NCI-H1417 treated with DMSO at 0.1 percent for 48 hours (cell line): Measurements from ENCODE around the gene CSNK2B.

ENCODE experiments used
- DNase-seq: peaks from one replicate; lab custom pipeline; 2025; lab: John Stamatoyannopoulos, UW

Gene CSNK2B

GRCh38 chr6:31665501-31666336 lies at the start of gene CSNK2B:
Gene CSNK2B (plus strand): TSS chr6:31666080. CDS start chr6:31666832, 752 bp downstream.
- peak; percentile 92 for DNase-seq

- no peak for DNase-seq
Measured at GRCh38 chr6:31617010-31617409, 48.9 kb upstream of the CSNK2B start.

GRCh38 chr6:31619805-31620585 lies 45.9 kb upstream of the CSNK2B start:
- peak; percentile 95 for DNase-seq

GRCh38 chr6:31620586-31621319 lies 45.1 kb upstream of the CSNK2B start, which contains the start of gene PRRC2A:
Gene PRRC2A (plus strand): TSS chr6:31620715. CDS start chr6:31622790, 2,075 bp downstream.
- no peak for DNase-seq

GRCh38 chr6:31621320-31621939 lies 44.5 kb upstream of the CSNK2B start:
- DNase-seq: no peak

GRCh38 chr6:31621991-31622390 lies 43.9 kb upstream of the CSNK2B start:
- DNase-seq: no peak

GRCh38 chr6:31622684-31623091 lies 43.2 kb upstream of the CSNK2B start:
- DNase-seq: no peak

GRCh38 chr6:31624070-31624469 lies 41.8 kb upstream of the CSNK2B start:
- DNase-seq: no peak

GRCh38 chr6:31626952-31627351 lies 38.9 kb upstream of the CSNK2B start:
- no peak for DNase-seq

GRCh38 chr6:31627690-31628287 lies 38.1 kb upstream of the CSNK2B start:
- DNase-seq: no peak

- no peak for DNase-seq
Measured at GRCh38 chr6:31629014-31629413, 36.9 kb upstream of the CSNK2B start.

GRCh38 chr6:31630177-31630934 lies 35.5 kb upstream of the CSNK2B start:
- no peak for DNase-seq

- DNase-seq: no peak
Measured at GRCh38 chr6:31631209-31631608, 34.7 kb upstream of the CSNK2B start.

GRCh38 chr6:31631681-31632278 lies 34.1 kb upstream of the CSNK2B start:
- DNase-seq: no peak

- no peak for DNase-seq
Measured at GRCh38 chr6:31632279-31632946, 33.5 kb upstream of the CSNK2B start.

- DNase-seq: no peak
Measured at GRCh38 chr6:31633447-31633846, 32.4 kb upstream of the CSNK2B start.

GRCh38 chr6:31634131-31634530 lies 31.7 kb upstream of the CSNK2B start:
- no peak for DNase-seq

- no peak for DNase-seq
Measured at GRCh38 chr6:31634969-31635575, 30.8 kb upstream of the CSNK2B start.
